ENCODE measurements around the gene AMER3.

DNA sequence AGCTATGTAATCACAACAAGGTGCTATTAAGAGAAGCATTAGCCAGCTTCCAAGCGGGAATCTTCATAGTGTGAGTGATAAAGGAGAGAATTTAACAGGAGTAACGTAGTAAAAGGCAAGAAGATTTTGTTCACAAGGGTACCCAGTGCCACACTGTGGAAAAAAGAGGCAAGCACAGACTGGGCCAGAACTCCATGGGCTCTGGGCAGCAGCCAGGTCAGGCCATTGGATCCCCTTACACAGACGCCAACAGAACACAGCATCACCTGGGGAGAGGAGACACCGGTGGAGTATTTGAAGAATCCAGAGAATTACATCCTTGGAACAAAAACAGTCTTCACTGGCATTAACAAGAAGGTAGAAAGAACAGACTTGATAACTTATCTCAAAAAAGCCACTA lies 21.2 kb downstream of the AMER3 start:
- TF ChIP-seq, protein P1, sequence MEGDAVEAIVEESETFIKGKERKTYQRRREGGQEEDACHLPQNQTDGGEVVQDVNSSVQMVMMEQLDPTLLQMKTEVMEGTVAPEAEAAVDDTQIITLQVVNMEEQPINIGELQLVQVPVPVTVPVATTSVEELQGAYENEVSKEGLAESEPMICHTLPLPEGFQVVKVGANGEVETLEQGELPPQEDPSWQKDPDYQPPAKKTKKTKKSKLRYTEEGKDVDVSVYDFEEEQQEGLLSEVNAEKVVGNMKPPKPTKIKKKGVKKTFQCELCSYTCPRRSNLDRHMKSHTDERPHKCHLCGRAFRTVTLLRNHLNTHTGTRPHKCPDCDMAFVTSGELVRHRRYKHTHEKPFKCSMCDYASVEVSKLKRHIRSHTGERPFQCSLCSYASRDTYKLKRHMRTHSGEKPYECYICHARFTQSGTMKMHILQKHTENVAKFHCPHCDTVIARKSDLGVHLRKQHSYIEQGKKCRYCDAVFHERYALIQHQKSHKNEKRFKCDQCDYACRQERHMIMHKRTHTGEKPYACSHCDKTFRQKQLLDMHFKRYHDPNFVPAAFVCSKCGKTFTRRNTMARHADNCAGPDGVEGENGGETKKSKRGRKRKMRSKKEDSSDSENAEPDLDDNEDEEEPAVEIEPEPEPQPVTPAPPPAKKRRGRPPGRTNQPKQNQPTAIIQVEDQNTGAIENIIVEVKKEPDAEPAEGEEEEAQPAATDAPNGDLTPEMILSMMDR (IDR thresholded peaks at IDR 0.05): no peak
- TF ChIP-seq POLR2A (IDR thresholded peaks at IDR 0.05): no peak
